ENCODE data around the gene EXOC3L1.

EXOC3L1 gene

GRCh38 chr16:67188798-67189197 lies 1.1 kb downstream of the EXOC3L1 start:
- TF ChIP-seq FOXP2 (optimal IDR thresholded peaks at IDR 0.05; ENCODE audit: borderline replicate concordance, extremely low read depth, extremely low read length, insufficient read depth) (no peak), REST (IDR thresholded peaks at IDR 0.05; ENCODE audit: insufficient read depth in 1 of 2, low read depth in 2 of 2, low read length in 2 of 2) (no peak), SIN3A (IDR thresholded peaks at IDR 0.05; ENCODE audit: borderline replicate concordance, insufficient read depth, low read length) (no peak), TAF1 (IDR thresholded peaks at IDR 0.05; ENCODE audit: borderline replicate concordance, insufficient read depth, low read length) (no peak), POLR2AphosphoS5 (IDR thresholded peaks at IDR 0.05; ENCODE audit: low read depth, low read length) (no peak)

GRCh38 chr16:67188323-67188722 lies 1.6 kb downstream of the EXOC3L1 start:
- no peak for TF ChIP-seq SIN3A (IDR thresholded peaks at IDR 0.05; ENCODE audit: borderline replicate concordance, insufficient read depth, low read length)
- TF ChIP-seq FOXP2 (optimal IDR thresholded peaks at IDR 0.05; ENCODE audit: borderline replicate concordance, extremely low read depth, extremely low read length, insufficient read depth): no peak
- TF ChIP-seq POLR2AphosphoS5 (IDR thresholded peaks at IDR 0.05; ENCODE audit: low read depth, low read length): no peak
- no peak for TF ChIP-seq TAF1 (IDR thresholded peaks at IDR 0.05; ENCODE audit: borderline replicate concordance, insufficient read depth, low read length)
- TF ChIP-seq REST (IDR thresholded peaks at IDR 0.05; ENCODE audit: insufficient read depth in 1 of 2, low read depth in 2 of 2, low read length in 2 of 2): no peak

GRCh38 chr16:67187175-67187890 lies 2.6 kb downstream of the EXOC3L1 start:
- TF ChIP-seq TAF1 (IDR thresholded peaks at IDR 0.05; ENCODE audit: borderline replicate concordance, insufficient read depth, low read length) (no peak), REST (IDR thresholded peaks at IDR 0.05; ENCODE audit: insufficient read depth in 1 of 2, low read depth in 2 of 2, low read length in 2 of 2) (no peak), FOXP2 (optimal IDR thresholded peaks at IDR 0.05; ENCODE audit: borderline replicate concordance, extremely low read depth, extremely low read length, insufficient read depth) (no peak), POLR2AphosphoS5 (IDR thresholded peaks at IDR 0.05; ENCODE audit: low read depth, low read length) (no peak), SIN3A (IDR thresholded peaks at IDR 0.05; ENCODE audit: borderline replicate concordance, insufficient read depth, low read length) (no peak)

- no peak for TF ChIP-seq TAF1 (IDR thresholded peaks at IDR 0.05; ENCODE audit: borderline replicate concordance, insufficient read depth, low read length)
These were observed 3.4 kb downstream of the EXOC3L1 start for GRCh38 chr16:67186550-67186950.

GRCh38 chr16:67185651-67186134 lies 4.2 kb downstream of the EXOC3L1 start:
- TF ChIP-seq POLR2AphosphoS5 (IDR thresholded peaks at IDR 0.05; ENCODE audit: low read depth, low read length): no peak
- TF ChIP-seq FOXP2 (optimal IDR thresholded peaks at IDR 0.05; ENCODE audit: borderline replicate concordance, extremely low read depth, extremely low read length, insufficient read depth): no peak
- TF ChIP-seq SIN3A (IDR thresholded peaks at IDR 0.05; ENCODE audit: borderline replicate concordance, insufficient read depth, low read length): no peak
- no peak for TF ChIP-seq REST (IDR thresholded peaks at IDR 0.05; ENCODE audit: insufficient read depth in 1 of 2, low read depth in 2 of 2, low read length in 2 of 2)
- no peak for TF ChIP-seq TAF1 (IDR thresholded peaks at IDR 0.05; ENCODE audit: borderline replicate concordance, insufficient read depth, low read length)
